ENCODE measurements around the gene CCDC188.

The CCDC188 gene

DNA sequence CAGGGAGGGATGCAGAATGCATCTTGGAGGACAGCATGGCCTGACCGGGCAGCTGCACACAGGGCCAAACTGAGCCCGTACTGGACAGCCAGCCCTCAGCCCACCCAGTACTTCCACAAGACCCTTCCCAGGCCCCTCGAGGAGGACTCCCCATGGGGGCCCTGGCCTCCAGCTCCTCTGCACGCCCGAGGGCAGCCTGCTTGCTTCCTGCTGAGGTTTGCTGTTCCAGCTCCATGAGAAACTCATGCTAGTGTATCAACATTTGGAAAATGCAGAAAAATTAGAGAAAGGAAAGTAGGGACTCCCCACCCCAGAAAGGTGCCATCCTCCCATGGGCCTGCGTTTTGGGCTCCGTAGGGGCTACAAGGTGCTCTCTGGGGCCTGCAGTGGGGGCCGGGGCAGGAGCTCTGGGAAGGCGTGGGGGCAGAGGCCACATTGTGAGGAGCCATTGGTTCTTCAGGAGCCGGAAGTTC is 21.3 kb upstream of the CCDC188 start:
- H3K27me3 ChIP-seq: no peaks in the 10 kb centered on the region
- H3K9me3 ChIP-seq: no peaks in the 10 kb centered on the region
- peaks cover 79% of the 10 kb centered on the region for H3K4me1 ChIP-seq
- no peaks in the 10 kb centered on the region for H4K20me1 ChIP-seq
- no peak overlapping the region for H3K9ac ChIP-seq
- H3K27ac ChIP-seq: no peak overlapping the region
- H3K4me3 ChIP-seq: no peak overlapping the region
- H3K36me3 ChIP-seq: no peaks in the 10 kb centered on the region
- TF ChIP-seq Cebpa-rat (IDR thresholded peaks at IDR 0.05): no peak
- H3K4me2 ChIP-seq: no peak overlapping the region

DNA sequence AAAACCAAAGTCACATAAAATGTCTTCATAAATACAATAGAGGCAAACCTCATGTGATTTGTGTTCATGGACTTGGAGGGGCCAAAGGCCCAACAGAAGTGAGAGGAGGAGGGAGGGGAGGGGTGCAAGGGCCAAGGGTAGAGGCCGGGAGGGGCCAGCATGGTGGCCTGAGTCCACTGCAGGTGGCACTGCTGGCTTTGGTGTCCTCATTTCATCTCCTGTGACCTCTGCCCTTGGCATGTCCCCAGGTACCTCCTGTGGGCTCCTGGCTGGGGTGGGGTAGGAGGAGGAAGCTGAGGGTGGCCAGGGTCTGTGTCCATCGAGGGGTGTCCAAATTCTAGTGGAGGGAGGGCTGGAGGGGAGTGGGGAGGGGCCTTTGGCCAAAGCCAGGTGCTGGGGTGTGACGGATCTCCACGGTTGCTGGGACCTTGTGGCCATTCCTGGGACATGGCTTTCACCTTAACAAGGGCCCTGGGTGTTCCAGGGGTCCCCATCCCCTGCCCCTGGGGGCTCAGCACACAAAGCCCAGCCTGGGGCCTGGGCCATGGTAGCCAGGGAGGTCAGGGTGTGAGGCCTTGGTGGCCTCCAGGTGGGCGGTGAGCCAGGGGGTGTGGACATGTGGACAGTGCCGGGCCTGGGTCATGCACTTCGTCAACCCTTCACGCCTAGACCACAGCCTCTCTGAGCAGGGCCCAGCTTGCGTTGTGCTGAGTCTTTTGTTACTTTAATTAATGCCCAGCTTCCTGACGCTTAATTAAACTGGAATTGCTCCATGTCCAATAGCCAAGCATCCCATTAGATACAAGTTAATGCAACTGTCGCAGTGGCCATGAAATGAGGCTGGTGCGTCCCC is 20.7 kb upstream of the CCDC188 start:
- Histone ChIP-seq H3K9me3 (no peaks in the 10 kb centered on the region), H3K9ac (no peak overlapping the region), H3K4me1 (peaks cover 74% of the 10 kb centered on the region), H4K20me1 (no peaks in the 10 kb centered on the region), H3K27me3 (no peaks in the 10 kb centered on the region), H3K4me2 (no peak overlapping the region), H3K4me3 (no peak overlapping the region), H3K36me3 (no peaks in the 10 kb centered on the region), H3K27ac (no peak overlapping the region)
- TF ChIP-seq Cebpa-rat (IDR thresholded peaks at IDR 0.05): no peak

DNA sequence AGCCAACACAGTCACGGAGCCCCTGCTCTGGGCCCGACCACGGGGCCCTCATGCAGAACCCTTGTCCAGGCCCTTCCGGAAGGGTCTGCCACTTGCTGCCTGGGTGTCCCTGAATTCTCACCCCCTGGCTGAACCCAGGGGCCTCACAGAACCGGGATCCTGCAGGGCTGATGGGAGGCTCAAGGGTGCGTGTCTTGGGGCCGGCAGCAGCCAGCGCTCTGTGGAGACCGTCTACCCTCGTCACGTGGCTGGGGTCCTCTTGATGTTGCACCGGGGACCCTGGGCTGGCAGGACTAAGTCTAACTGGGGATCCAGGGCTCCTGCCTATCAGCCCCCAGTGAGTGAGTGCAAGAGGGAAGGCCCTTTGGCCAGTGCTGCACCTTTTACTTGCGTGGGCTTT is 19.3 kb upstream of the CCDC188 start:
- Histone ChIP-seq H3K4me2 (no peak overlapping the region; the same call in 1 of the 2 replicates), H3K9ac (no peak overlapping the region), H4K20me1 (no peaks in the 10 kb centered on the region), H3K36me3 (no peaks in the 10 kb centered on the region), H3K9me3 (no peaks in the 10 kb centered on the region), H3K27ac (peak overlapping the region; percentile 8; the same call in 1 of the 2 replicates), H3K27me3 (no peaks in the 10 kb centered on the region), H3K4me3 (no peak overlapping the region), H3K4me1 (peaks cover 61% of the 10 kb centered on the region)
- TF ChIP-seq Cebpa-rat (IDR thresholded peaks at IDR 0.05): no peak

GRCh38 chr22:20169253-20169822 is 18.5 kb upstream of the CCDC188 start:
- TF ChIP-seq Cebpa-rat (IDR thresholded peaks at IDR 0.05): no peak
- Histone ChIP-seq H3K9ac (no peak overlapping the region), H3K27ac (peak overlapping the region; percentile 38; the same call in 1 of the 2 replicates), H4K20me1 (no peaks in the 10 kb centered on the region), H3K4me1 (peaks cover 53% of the 10 kb centered on the region), H3K9me3 (no peaks in the 10 kb centered on the region), H3K4me3 (no peak overlapping the region), H3K27me3 (no peaks in the 10 kb centered on the region), H3K36me3 (no peaks in the 10 kb centered on the region), H3K4me2 (peak overlapping the region; percentile 66)

- Histone ChIP-seq H3K27ac (peak overlapping the region; percentile 38; the same call in 1 of the 2 replicates), H3K9me3 (no peaks in the 10 kb centered on the region), H3K27me3 (no peaks in the 10 kb centered on the region), H3K4me3 (no peak overlapping the region), H3K4me2 (peak overlapping the region; percentile 66), H3K36me3 (no peaks in the 10 kb centered on the region), H4K20me1 (no peaks in the 10 kb centered on the region), H3K4me1 (peaks cover 39% of the 10 kb centered on the region), H3K9ac (0 out of 2 replicates have a peak overlapping the region, but pooled peaks have one; percentile 37)
- TF ChIP-seq Cebpa-rat (IDR thresholded peaks at IDR 0.05): no peak
Observed at GRCh38 chr22:20167643-20168322, 16.9 kb upstream of the CCDC188 start.

- Histone ChIP-seq H3K4me3 (no peak overlapping the region), H3K36me3 (no peaks in the 10 kb centered on the region), H3K9me3 (no peaks in the 10 kb centered on the region), H4K20me1 (no peaks in the 10 kb centered on the region), H3K27ac (0 out of 2 replicates have a peak overlapping the region, but pooled peaks have one; percentile 22), H3K4me1 (peaks cover 37% of the 10 kb centered on the region), H3K4me2 (no peak overlapping the region), H3K9ac (no peak overlapping the region), H3K27me3 (no peaks in the 10 kb centered on the region)
- no peak for TF ChIP-seq Cebpa-rat (IDR thresholded peaks at IDR 0.05)
Observed at GRCh38 chr22:20166703-20167102, 15.8 kb upstream of the CCDC188 start.

DNA sequence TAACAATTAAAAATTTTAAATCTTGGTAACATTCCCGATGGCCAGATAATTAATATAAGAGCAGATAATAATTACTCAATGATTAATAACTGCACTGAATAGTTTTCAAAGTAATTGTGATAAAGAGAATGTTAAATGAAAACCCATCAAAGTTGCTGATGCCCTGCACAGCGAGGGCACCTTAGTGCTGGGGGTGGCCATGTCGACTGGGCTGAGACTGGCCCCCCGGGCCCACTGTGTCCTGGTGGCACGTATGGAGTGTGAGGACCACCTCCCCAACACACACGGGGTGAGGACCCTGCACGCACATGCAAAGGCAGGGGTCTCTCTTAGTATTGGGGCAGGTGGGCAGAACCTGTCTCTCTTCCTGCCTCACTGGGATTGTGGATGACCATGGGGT is 15.1 kb upstream of the CCDC188 start:
- no peak overlapping the region for H3K9ac ChIP-seq
- no peaks in the 10 kb centered on the region for H3K27me3 ChIP-seq
- no peaks in the 10 kb centered on the region for H4K20me1 ChIP-seq
- H3K36me3 ChIP-seq: no peaks in the 10 kb centered on the region
- no peak overlapping the region for H3K4me2 ChIP-seq
- no peak overlapping the region for H3K4me3 ChIP-seq
- H3K9me3 ChIP-seq: no peaks in the 10 kb centered on the region
- H3K27ac ChIP-seq: no peak overlapping the region
- peaks cover 45% of the 10 kb centered on the region for H3K4me1 ChIP-seq
- no peak for TF ChIP-seq Cebpa-rat (IDR thresholded peaks at IDR 0.05)

DNA sequence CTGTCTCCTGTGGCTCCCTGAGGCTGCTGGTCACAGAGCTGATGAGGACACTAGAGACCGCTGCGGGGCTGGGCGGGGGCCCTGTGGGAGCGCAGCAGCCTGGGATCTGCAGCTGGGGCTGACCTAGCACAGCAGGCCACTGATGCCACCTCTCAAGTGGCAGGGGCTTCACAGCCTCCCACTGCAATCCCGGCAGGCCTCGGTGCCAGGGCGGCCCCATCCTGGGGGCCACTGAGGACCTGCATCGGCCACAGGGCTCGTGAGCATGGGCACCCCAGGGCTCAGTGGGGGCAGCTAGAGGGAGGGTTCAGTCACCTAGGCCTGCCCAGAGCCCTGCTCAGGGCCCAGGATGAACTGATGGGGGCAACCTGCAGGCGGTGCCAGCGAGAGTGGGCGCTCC is 14.6 kb upstream of the CCDC188 start:
- Histone ChIP-seq H4K20me1 (no peaks in the 10 kb centered on the region), H3K27me3 (no peaks in the 10 kb centered on the region), H3K4me2 (no peak overlapping the region), H3K9me3 (no peaks in the 10 kb centered on the region), H3K9ac (no peak overlapping the region), H3K4me1 (peaks cover 46% of the 10 kb centered on the region), H3K36me3 (no peaks in the 10 kb centered on the region), H3K4me3 (no peak overlapping the region), H3K27ac (0 out of 2 replicates have a peak overlapping the region, but pooled peaks have one; percentile 51)
- no peak for TF ChIP-seq Cebpa-rat (IDR thresholded peaks at IDR 0.05)

DNA sequence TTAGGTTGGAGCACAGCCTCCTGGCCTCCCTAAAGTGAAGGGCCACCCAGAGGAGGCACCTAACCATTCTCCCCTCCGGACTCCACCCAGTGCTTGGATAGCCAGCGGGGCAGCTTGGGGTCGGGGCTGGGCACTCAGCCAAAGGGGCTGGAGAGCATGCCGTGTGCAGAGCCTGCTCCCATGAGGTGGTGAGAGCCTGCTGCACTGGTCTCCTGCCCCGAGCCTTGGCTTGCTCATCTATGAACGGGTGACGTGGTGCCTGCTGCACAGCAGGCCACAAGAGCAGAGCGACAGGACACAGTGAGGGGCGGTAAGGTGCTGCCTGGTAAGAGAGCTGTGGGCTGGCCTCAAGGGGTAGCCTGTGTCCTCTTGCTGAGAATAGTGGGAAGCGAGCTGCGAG is 14.0 kb upstream of the CCDC188 start:
- Histone ChIP-seq H3K9ac (no peak overlapping the region), H3K9me3 (no peaks in the 10 kb centered on the region), H3K27ac (peak overlapping the region; percentile 51; the same call in 1 of the 2 replicates), H3K36me3 (no peaks in the 10 kb centered on the region), H3K27me3 (no peaks in the 10 kb centered on the region), H3K4me2 (no peak overlapping the region), H3K4me3 (no peak overlapping the region), H4K20me1 (no peaks in the 10 kb centered on the region), H3K4me1 (peaks cover 48% of the 10 kb centered on the region)
- no peak for TF ChIP-seq Cebpa-rat (IDR thresholded peaks at IDR 0.05)

All from BLaER1 (cell line).